ENCODE measurements around the gene FAM20B. TPM values are rescaled to one million over a fixed set of nuclear protein-coding genes. Genes with fewer than 3 reads are reported as not detected.

The FAM20B gene
- total and polyA plus RNA-seq, 5 donors from 2014 or later, result 4.2 to 14.1 (median 8.1) TPM

- Histone ChIP-seq H3K27ac (ENCODE audit: insufficient read depth, low read length, poor library complexity, severe bottlenecking) (no peak overlapping the region), H3K4me1 (ENCODE audit: control insufficient read depth, insufficient read depth, low read length, poor library complexity, severe bottlenecking) (no peaks in the 10 kb centered on the region), H3K36me3 (ENCODE audit: control insufficient read depth, insufficient read depth, low read length) (peaks cover 58% of the 10 kb centered on the region), H3K27me3 (ENCODE audit: control insufficient read depth, insufficient read depth, low read length) (no peaks in the 10 kb centered on the region), H3K4me3 (ENCODE audit: low read depth, low read length) (no peak overlapping the region), H3K9me3 (ENCODE audit: control insufficient read depth in 2 of 2, low read length in 2 of 2) (no peaks in the 10 kb centered on the region)
- ATAC-seq (ENCODE audit: low read depth in 2 of 2), result no peak
- no peaks in the 10 kb centered on the region for H3K9me3 Mint-ChIP-seq
- peaks cover 3 to 10% (median 4%) of the 10 kb centered on the region in 4 donors for H3K4me1 Mint-ChIP-seq
- no peak overlapping the region for H3K4me3 Mint-ChIP-seq
- DNase-seq, result no peak
- H3K27ac Mint-ChIP-seq, result peak overlapping the region in 1 of 3 donors; percentile 9
- H3K36me3 Mint-ChIP-seq, result peaks cover 26% of the 10 kb centered on the region
- H3K27me3 Mint-ChIP-seq, result no peaks in the 10 kb centered on the region
Measured at GRCh38 chr1:179090923-179091322, 65.2 kb downstream of the FAM20B start.

DNA sequence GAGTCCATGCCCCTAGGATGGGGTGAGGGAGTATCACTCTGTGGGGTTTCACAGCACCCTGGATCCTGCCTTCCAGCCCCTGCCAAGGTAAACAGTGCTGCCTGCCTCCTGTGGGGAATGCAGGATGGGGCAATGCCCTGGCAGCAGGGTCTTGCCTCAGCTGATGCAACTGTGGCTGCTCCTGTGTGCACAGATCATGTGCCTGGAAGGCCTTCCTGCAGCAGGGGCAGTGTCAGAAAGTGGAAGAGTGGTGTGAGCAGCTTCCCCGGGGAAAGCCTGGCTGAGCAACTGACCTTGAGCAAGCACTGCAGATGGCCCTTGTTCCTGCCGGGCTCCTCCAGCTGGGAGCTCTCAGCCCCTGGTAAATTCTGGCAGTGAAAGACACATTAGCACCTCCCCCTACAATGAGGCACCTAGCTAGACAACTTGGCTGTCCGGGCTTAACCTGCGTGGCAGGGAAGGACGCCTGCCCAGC, 66.0 kb downstream of the FAM20B start:
- H3K4me1 Mint-ChIP-seq, result peaks cover under 1 to 8% (median 3%) of the 10 kb centered on the region in 4 donors
- no peak overlapping the region for H3K4me3 ChIP-seq (ENCODE audit: low read depth, low read length)
- H3K36me3 ChIP-seq (ENCODE audit: control insufficient read depth, insufficient read depth, low read length), result peaks cover 63% of the 10 kb centered on the region
- H3K27ac Mint-ChIP-seq, result peak overlapping the region in 2 of 3 donors; percentile 43 to 69
- H3K4me3 Mint-ChIP-seq, result no peak overlapping the region
- no peaks in the 10 kb centered on the region for H3K4me1 ChIP-seq (ENCODE audit: control insufficient read depth, insufficient read depth, low read length, poor library complexity, severe bottlenecking)
- no peaks in the 10 kb centered on the region for H3K27me3 Mint-ChIP-seq
- no peaks in the 10 kb centered on the region for H3K9me3 Mint-ChIP-seq
- H3K9me3 ChIP-seq (ENCODE audit: control insufficient read depth in 2 of 2, low read length in 2 of 2), result no peaks in the 10 kb centered on the region
- no peak for ATAC-seq (ENCODE audit: low read depth in 2 of 2)
- no peak overlapping the region for H3K27ac ChIP-seq (ENCODE audit: insufficient read depth, low read length, poor library complexity, severe bottlenecking)
- peaks cover 26% of the 10 kb centered on the region for H3K36me3 Mint-ChIP-seq
- DNase-seq, result no peak
- H3K27me3 ChIP-seq (ENCODE audit: control insufficient read depth, insufficient read depth, low read length), result no peaks in the 10 kb centered on the region

DNA sequence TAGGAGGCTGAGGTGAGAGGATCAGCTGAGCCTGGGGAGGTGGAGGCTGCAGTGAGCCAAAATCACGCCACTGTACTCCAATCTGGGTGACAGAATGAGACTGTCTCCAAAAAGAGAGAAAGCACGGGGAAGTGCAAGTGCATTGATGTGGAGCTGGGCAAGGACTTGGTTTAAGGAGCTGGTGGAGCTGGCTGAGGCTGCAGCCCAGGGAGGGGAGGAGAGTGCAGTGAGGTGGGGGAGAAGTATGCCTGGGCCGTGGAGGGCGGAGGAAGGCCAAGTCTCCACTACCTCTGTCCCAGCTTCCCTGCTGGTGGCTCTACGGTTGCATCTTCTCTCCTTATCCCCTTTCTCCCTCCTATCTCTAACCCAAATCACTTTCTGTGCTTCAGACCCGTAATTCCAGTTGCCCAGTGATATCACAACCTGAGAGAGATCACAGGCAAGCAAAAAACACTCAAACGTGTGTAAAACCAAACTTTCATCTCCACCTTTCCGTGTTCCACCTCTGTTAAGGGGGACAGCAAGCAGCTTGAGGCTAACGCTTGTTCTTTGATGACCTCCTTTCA, 67.3 kb downstream of the FAM20B start:
- Mint-ChIP-seq H3K4me1 (peaks cover 0 to 5% (median 0%) of the 10 kb centered on the region in 4 donors), H3K27me3 (no peaks in the 10 kb centered on the region), H3K36me3 (peaks cover 29% of the 10 kb centered on the region), H3K27ac (peak overlapping the region in 1 of 3 donors; percentile 59), H3K4me3 (no peak overlapping the region), H3K9me3 (no peaks in the 10 kb centered on the region)
- H3K4me3 ChIP-seq (ENCODE audit: low read depth, low read length), result no peak overlapping the region
- no peaks in the 10 kb centered on the region for H3K27me3 ChIP-seq (ENCODE audit: control insufficient read depth, insufficient read depth, low read length)
- no peak overlapping the region for H3K27ac ChIP-seq (ENCODE audit: insufficient read depth, low read length, poor library complexity, severe bottlenecking)
- no peak for ATAC-seq (ENCODE audit: low read depth in 2 of 2)
- no peak for DNase-seq
- H3K4me1 ChIP-seq (ENCODE audit: control insufficient read depth, insufficient read depth, low read length, poor library complexity, severe bottlenecking), result no peaks in the 10 kb centered on the region
- peaks cover 69% of the 10 kb centered on the region for H3K36me3 ChIP-seq (ENCODE audit: control insufficient read depth, insufficient read depth, low read length)
- no peaks in the 10 kb centered on the region for H3K9me3 ChIP-seq (ENCODE audit: control insufficient read depth in 2 of 2, low read length in 2 of 2)

DNA sequence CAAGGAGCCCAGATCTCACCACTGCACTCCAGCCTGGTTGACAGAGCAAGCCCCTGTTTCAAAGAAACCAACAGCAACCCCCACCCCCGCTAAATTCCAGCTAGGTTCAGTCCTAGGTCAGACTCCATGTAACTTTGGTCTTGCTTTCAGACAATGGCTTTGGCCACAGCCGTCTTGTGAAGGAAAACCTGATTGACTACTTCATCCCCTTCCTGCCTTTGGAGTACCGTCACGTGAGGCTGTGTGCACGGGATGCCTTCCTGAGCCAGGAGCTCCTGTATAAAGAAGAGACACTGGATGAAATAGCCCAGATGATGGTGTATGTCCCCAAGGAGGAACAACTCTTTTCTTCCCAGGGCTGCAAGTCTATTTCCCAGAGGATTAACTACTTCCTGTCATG, 69.1 kb downstream of the FAM20B start:
- Histone ChIP-seq H3K4me3 (ENCODE audit: low read depth, low read length) (no peak overlapping the region), H3K9me3 (ENCODE audit: control insufficient read depth in 2 of 2, low read length in 2 of 2) (no peaks in the 10 kb centered on the region), H3K36me3 (ENCODE audit: control insufficient read depth, insufficient read depth, low read length) (peaks cover 58% of the 10 kb centered on the region), H3K27me3 (ENCODE audit: control insufficient read depth, insufficient read depth, low read length) (no peaks in the 10 kb centered on the region), H3K4me1 (ENCODE audit: control insufficient read depth, insufficient read depth, low read length, poor library complexity, severe bottlenecking) (no peaks in the 10 kb centered on the region), H3K27ac (ENCODE audit: insufficient read depth, low read length, poor library complexity, severe bottlenecking) (no peak overlapping the region)
- Mint-ChIP-seq H3K9me3 (no peaks in the 10 kb centered on the region), H3K27me3 (no peaks in the 10 kb centered on the region), H3K36me3 (peaks cover 29% of the 10 kb centered on the region), H3K27ac (peak overlapping the region in 2 of 3 donors; percentile 1 to 37), H3K4me1 (peaks cover 0 to 5% (median 0%) of the 10 kb centered on the region in 4 donors), H3K4me3 (no peak overlapping the region)
- DNase-seq (no peak), ATAC-seq (ENCODE audit: low read depth in 2 of 2) (no peak)

DNA sequence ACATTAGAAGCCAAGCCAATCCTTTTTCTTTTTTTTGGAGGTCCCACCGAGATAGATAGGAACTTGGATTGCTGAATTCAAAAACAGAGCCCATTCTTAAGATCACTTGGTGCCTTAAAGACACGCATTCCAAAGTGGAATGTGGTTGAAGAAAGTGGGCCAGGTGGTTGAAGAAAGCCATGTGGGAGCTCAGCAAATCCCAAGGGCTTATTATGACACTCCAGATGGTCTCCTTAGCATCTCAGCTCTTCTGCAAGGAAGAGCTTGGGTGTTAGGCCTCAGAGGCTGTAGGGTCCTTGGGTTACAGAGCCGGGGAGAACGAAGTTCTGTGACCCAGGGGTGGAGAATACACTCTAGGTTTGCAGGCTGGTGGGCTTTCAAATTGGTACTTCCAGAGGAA, 69.7 kb downstream of the FAM20B start:
- H3K4me3 Mint-ChIP-seq, result no peak overlapping the region
- H3K4me3 ChIP-seq (ENCODE audit: low read depth, low read length), result no peak overlapping the region
- peak overlapping the region in 1 of 3 donors; percentile 37 for H3K27ac Mint-ChIP-seq
- no peak for DNase-seq
- no peaks in the 10 kb centered on the region for H3K27me3 ChIP-seq (ENCODE audit: control insufficient read depth, insufficient read depth, low read length)
- no peaks in the 10 kb centered on the region for H3K4me1 ChIP-seq (ENCODE audit: control insufficient read depth, insufficient read depth, low read length, poor library complexity, severe bottlenecking)
- ATAC-seq (ENCODE audit: low read depth in 2 of 2), result no peak
- H3K9me3 Mint-ChIP-seq, result no peaks in the 10 kb centered on the region
- H3K27me3 Mint-ChIP-seq, result no peaks in the 10 kb centered on the region
- peaks cover 0 to 5% (median 0%) of the 10 kb centered on the region in 4 donors for H3K4me1 Mint-ChIP-seq
- H3K27ac ChIP-seq (ENCODE audit: insufficient read depth, low read length, poor library complexity, severe bottlenecking), result no peak overlapping the region
- H3K9me3 ChIP-seq (ENCODE audit: control insufficient read depth in 2 of 2, low read length in 2 of 2), result no peaks in the 10 kb centered on the region
- peaks cover 58% of the 10 kb centered on the region for H3K36me3 ChIP-seq (ENCODE audit: control insufficient read depth, insufficient read depth, low read length)
- H3K36me3 Mint-ChIP-seq, result peaks cover 27% of the 10 kb centered on the region

DNA sequence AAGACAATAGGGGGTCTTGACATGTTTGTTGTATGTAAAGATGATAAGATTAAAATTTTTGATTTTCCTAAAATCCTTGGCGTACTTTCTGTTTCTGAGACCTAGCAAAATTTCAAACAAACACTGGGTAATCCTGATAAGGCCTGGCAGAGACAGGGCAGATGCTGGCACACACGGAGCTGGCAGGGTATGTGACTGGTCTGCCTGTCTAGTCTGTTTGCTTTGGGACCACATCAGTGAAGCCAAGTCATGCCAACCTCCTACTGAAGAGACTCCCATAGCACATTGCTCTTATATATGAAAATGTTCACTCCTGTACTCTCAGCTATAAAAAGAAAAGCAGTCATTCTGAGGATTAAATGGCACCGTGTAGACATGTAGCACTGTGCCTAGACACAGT, 70.2 kb downstream of the FAM20B start:
- Histone ChIP-seq H3K4me3 (ENCODE audit: low read depth, low read length) (no peak overlapping the region), H3K36me3 (ENCODE audit: control insufficient read depth, insufficient read depth, low read length) (peaks cover 54% of the 10 kb centered on the region), H3K27me3 (ENCODE audit: control insufficient read depth, insufficient read depth, low read length) (no peaks in the 10 kb centered on the region), H3K27ac (ENCODE audit: insufficient read depth, low read length, poor library complexity, severe bottlenecking) (no peak overlapping the region), H3K4me1 (ENCODE audit: control insufficient read depth, insufficient read depth, low read length, poor library complexity, severe bottlenecking) (no peaks in the 10 kb centered on the region), H3K9me3 (ENCODE audit: control insufficient read depth in 2 of 2, low read length in 2 of 2) (no peaks in the 10 kb centered on the region)
- H3K4me3 Mint-ChIP-seq, result no peak overlapping the region
- peaks cover 0 to 3% (median under 1%) of the 10 kb centered on the region in 4 donors for H3K4me1 Mint-ChIP-seq
- H3K27ac Mint-ChIP-seq, result no peak overlapping the region
- ATAC-seq (ENCODE audit: low read depth in 2 of 2) (no peak), DNase-seq (no peak)
- H3K36me3 Mint-ChIP-seq, result peaks cover 25% of the 10 kb centered on the region
- no peaks in the 10 kb centered on the region for H3K27me3 Mint-ChIP-seq
- H3K9me3 Mint-ChIP-seq, result no peaks in the 10 kb centered on the region

- DNase-seq (no peak), ATAC-seq (ENCODE audit: low read depth in 2 of 2) (no peak)
- H3K4me1 ChIP-seq (ENCODE audit: control insufficient read depth, insufficient read depth, low read length, poor library complexity, severe bottlenecking), result no peaks in the 10 kb centered on the region
- H3K27ac Mint-ChIP-seq, result peak overlapping the region in 2 of 3 donors; percentile 9 to 11
- H3K4me1 Mint-ChIP-seq, result peaks cover 0 to 2% (median 0%) of the 10 kb centered on the region in 4 donors
- H3K9me3 Mint-ChIP-seq, result no peaks in the 10 kb centered on the region
- no peaks in the 10 kb centered on the region for H3K9me3 ChIP-seq (ENCODE audit: control insufficient read depth in 2 of 2, low read length in 2 of 2)
- H3K27me3 ChIP-seq (ENCODE audit: control insufficient read depth, insufficient read depth, low read length), result no peaks in the 10 kb centered on the region
- H3K36me3 ChIP-seq (ENCODE audit: control insufficient read depth, insufficient read depth, low read length), result peaks cover 23% of the 10 kb centered on the region
- no peak overlapping the region for H3K4me3 ChIP-seq (ENCODE audit: low read depth, low read length)
- H3K27ac ChIP-seq (ENCODE audit: insufficient read depth, low read length, poor library complexity, severe bottlenecking), result no peak overlapping the region
- peaks cover 9% of the 10 kb centered on the region for H3K36me3 Mint-ChIP-seq
- no peaks in the 10 kb centered on the region for H3K27me3 Mint-ChIP-seq
- no peak overlapping the region for H3K4me3 Mint-ChIP-seq
Measured at GRCh38 chr1:179099891-179100290, 74.2 kb downstream of the FAM20B start.

DNA sequence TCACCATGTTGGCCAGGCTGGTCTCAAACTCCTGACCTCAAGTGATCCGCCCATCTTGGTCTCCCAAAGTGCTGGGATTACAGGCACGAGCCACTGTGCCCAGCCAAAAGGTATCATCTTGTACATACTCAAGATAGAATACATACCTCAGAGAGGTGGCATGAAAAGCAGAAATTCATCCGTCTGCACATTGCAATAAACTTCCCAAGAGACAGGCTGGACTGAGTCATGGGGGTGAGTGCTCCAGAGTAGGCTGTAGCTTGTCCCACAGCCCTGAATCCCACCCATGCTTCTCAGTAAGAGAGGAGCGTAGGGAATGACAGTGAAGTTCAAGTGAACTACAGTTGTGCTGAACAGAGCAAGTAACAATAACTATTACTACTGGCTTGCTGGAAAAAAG, 75.9 kb downstream of the FAM20B start:
- no peak overlapping the region for H3K4me3 ChIP-seq (ENCODE audit: low read depth, low read length)
- H3K27me3 Mint-ChIP-seq, result no peaks in the 10 kb centered on the region
- no peak overlapping the region for H3K27ac Mint-ChIP-seq
- ATAC-seq (ENCODE audit: low read depth in 2 of 2), result no peak
- no peak overlapping the region for H3K4me3 Mint-ChIP-seq
- no peaks in the 10 kb centered on the region for H3K9me3 ChIP-seq (ENCODE audit: control insufficient read depth in 2 of 2, low read length in 2 of 2)
- peaks cover 6% of the 10 kb centered on the region for H3K36me3 Mint-ChIP-seq
- H3K9me3 Mint-ChIP-seq, result no peaks in the 10 kb centered on the region
- H3K4me1 ChIP-seq (ENCODE audit: control insufficient read depth, insufficient read depth, low read length, poor library complexity, severe bottlenecking), result no peaks in the 10 kb centered on the region
- no peak for DNase-seq
- peaks cover 0 to 4% (median under 1%) of the 10 kb centered on the region in 4 donors for H3K4me1 Mint-ChIP-seq
- H3K27ac ChIP-seq (ENCODE audit: insufficient read depth, low read length, poor library complexity, severe bottlenecking), result no peak overlapping the region
- H3K27me3 ChIP-seq (ENCODE audit: control insufficient read depth, insufficient read depth, low read length), result no peaks in the 10 kb centered on the region
- peaks cover 7% of the 10 kb centered on the region for H3K36me3 ChIP-seq (ENCODE audit: control insufficient read depth, insufficient read depth, low read length)
